Measurements from ENCODE around the gene RD3L.

DNA sequence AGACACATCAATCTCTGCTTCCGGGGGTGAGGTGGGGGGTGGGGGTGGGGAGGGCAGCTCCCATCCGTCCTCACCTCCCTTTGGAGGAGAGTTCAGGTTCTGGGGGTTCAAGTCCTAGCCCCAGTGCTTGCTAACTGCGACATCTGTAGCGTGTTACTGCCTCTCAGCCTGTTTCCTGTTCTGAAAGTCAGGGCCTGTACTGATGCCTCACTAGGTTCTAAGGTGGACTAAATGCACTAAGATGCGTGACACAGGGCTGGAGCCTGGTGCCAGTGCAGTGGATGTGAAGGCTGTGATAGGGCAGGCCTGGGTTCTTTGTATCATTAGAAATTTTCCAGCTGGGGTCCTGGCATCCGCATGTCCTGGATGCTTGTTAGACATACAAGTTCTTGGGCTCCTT is 31.3 kb downstream of the RD3L start:
- no peak for TF ChIP-seq EZH2 (IDR thresholded peaks at IDR 0.05; ENCODE audit: insufficient read depth, poor library complexity, severe bottlenecking)
- no peak for TF ChIP-seq EZH2phosphoT487 (IDR thresholded peaks at IDR 0.05; ENCODE audit: insufficient read depth, low read depth)
